ENCODE results near the gene C1QA. TPM values are rescaled to one million over a fixed set of nuclear protein-coding genes. Genes with fewer than 3 reads are reported as not detected.
A peak's percentile ranks its signal among the peaks of the same experiment; 100 is the strongest.
"Not testable (repeated sequence)": the region's sequence is repeated elsewhere in the genome, so short reads cannot be mapped to it uniquely, and the experiment has no call there.

Gene C1QA
- total RNA-seq, 4 donors from 2014 or later: 273 to 435 (median 364) TPM

DNA sequence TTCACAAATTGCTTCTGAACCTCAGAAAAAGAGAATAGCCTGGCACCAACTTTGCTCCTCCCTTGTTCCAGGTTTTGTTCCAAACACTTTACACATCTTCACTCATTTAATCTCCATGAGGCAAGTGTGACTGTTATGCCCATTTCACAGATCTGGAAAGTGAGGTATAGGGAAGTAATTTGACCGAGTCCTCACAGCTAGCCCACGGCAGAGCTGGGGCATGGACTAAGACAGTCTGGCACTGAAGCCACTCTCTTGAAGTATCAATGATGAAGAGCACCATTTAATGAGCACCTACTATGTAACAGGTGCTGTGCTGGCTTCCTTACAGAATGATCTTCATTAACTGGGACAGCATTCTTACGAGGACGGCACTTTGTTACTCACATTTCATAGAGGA, 35.6 kb downstream of the C1QA start:
- no peak for DNase-seq (ENCODE audit: low spot score)
- no peak for ATAC-seq (ENCODE audit: low FRiP score)

DNA sequence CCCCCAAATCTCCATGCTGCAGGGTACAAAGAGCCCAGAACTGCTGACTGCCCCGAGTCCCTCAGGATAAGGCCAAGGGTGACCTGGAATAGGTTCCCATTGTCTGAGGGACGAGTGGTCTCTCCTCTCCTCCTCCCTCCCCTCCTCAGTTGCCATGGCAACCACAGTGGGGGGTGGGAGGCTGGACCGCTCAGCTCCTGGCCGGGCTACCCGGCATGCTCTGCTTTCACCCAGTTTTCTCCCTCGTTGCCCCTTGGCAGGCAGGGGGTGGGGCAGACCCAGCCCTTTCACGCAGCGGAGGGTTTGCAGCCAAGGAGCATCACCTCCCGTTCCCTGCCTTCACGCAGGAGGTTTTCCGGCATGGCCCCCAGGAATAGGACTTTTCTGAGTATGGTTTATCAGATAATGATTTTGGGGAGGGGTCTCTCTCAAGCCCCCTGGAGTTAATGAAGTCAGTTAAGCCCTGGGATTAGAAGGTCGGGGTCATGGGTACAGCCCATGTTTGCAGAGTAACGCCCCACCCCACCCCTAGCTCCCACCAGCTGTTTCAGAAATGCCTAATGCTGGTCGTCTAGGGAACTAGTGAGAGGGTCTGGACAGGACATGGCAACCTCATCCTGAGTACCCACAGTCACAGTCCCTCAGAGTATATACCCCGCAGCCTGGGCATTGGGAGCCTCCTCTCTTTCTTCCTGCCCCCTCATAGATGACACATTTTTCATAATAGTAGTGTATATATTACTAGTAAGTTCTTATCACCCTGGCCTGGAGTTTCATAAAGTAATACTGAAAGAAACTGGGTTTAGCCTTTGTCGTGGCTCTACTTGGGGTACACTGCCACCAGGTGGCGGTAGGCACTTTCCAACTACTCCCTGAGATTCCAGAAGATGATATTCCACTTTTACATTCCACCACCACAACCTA, 37.3 kb downstream of the C1QA start:
- TF ChIP-seq, protein P1, sequence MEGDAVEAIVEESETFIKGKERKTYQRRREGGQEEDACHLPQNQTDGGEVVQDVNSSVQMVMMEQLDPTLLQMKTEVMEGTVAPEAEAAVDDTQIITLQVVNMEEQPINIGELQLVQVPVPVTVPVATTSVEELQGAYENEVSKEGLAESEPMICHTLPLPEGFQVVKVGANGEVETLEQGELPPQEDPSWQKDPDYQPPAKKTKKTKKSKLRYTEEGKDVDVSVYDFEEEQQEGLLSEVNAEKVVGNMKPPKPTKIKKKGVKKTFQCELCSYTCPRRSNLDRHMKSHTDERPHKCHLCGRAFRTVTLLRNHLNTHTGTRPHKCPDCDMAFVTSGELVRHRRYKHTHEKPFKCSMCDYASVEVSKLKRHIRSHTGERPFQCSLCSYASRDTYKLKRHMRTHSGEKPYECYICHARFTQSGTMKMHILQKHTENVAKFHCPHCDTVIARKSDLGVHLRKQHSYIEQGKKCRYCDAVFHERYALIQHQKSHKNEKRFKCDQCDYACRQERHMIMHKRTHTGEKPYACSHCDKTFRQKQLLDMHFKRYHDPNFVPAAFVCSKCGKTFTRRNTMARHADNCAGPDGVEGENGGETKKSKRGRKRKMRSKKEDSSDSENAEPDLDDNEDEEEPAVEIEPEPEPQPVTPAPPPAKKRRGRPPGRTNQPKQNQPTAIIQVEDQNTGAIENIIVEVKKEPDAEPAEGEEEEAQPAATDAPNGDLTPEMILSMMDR (IDR thresholded peaks at IDR 0.05): no peak
- DNase-seq (ENCODE audit: low spot score) (peak; percentile 61), ATAC-seq (ENCODE audit: low FRiP score) (no peak)

More for the DNA sequence above, 35.6 kb downstream of the C1QA start:
- TF ChIP-seq, protein P1 (IDR thresholded peaks at IDR 0.05): no peak

DNA sequence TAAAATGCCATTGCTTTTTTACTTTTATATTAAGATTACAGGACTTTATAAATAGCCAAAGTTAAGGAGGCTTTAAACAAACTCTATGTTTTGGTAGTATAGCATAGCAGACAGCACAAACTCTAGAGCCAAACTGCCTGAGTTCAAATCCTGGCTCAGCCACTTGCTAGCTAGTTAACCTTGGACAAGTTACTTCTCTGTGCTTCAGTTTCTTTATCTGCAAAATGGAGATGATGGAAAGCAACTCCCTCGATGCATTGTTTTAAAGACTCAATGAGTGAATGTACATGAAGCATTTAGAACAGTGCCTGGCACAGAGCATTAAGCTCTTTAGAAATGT, 38.0 kb downstream of the C1QA start:
- TF ChIP-seq, protein P1 (IDR thresholded peaks at IDR 0.05): no peak
- ATAC-seq (ENCODE audit: low FRiP score) (no peak), DNase-seq (ENCODE audit: low spot score) (no peak)

DNA sequence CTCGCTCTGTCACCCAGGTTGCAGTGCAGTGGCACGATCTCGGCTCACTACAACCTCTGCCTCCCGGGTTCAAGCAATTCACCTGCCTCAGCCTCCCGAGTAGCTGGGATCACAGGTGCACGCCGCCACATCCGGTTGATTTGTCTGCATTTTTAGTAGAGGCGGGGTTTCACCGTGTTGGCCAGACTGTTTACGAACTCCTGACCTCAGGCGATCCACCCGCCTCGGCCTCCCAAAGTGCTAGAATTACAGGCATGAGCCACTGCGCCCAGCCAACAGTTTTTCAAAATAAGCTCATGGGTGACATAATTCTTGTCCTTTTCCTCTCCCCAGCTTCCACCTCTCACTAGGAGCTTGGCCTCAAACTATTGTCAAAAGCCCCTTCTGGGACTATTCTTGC, 39.7 kb downstream of the C1QA start:
- not testable (repeated sequence) for DNase-seq (ENCODE audit: low spot score); ATAC-seq (ENCODE audit: low FRiP score)

DNA sequence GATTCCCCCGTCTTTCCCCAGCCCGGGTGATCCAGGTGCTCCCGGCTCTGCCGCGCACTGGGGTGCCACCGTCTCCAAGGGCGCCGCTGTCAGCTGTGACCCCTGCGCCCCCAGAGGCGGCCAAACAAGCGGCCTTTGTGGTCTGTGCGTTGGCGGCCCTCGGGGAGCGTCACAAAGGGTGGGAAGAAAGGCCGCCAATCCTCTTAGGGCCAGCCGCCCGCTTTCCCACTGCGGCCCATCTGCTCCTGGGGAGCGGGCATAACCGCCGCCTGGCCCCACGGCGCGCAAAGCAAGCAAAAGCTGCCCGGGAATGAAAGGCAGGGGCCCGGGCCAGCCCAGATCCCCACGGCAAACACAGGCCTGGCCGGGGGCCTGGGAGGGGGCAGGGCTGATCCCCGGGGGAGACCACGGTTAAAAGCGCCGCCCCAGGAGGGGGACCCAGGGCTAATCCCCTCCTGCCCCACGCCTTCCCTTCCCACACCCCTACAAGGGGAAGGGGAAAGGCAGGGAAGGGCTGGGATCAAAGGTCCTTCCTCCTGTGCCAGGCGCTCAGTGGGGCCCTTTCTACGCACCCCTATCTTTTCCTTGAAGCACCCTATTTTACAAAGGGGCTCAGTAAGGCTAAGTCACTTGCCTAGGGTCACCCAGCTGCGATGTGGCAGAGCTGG, 40.6 kb downstream of the C1QA start:
- DNase-seq (ENCODE audit: low spot score): no peak
- TF ChIP-seq, protein P1 (IDR thresholded peaks at IDR 0.05): no peak
- no peak for ATAC-seq (ENCODE audit: low FRiP score)

DNA sequence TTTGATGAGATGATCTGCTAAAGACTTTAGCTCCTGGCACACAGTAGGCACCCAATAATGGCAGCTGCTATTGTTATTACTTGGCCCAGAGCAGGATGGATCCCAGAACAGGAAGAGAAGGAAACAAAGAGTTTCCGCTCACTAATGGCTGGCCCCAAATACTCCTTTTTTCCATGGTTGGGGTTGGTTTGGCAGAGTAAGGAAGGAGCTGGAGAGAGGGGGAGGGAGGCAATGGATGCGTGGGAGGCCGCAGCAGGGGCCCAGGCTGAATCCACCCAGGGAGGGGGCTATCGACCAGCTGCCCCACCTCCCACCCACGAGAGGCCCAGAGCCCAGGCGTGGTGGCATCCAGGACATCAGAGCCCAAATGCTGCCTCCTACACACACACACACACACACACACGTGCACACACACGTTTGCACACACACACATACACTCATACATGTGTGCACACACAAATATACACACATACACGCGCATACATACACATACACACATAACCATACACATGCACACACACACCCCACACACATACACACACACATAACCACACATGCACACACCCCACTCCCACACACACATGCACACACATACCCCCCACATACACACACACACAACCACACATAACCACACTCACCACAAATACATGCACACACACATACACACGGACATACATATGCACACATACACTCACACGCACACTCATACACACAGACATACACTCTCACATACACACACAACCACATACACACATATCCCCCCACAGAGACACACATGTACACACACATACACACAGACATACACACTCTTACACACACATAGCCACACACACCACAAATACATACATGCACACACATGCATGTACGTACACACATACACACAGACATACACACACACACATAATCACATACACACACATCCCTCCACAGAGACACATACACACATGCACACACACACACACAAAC, 41.8 kb downstream of the C1QA start:
- DNase-seq (ENCODE audit: low spot score) (no peak), ATAC-seq (ENCODE audit: low FRiP score) (no peak)
- TF ChIP-seq, protein P1 (IDR thresholded peaks at IDR 0.05): no peak

DNA sequence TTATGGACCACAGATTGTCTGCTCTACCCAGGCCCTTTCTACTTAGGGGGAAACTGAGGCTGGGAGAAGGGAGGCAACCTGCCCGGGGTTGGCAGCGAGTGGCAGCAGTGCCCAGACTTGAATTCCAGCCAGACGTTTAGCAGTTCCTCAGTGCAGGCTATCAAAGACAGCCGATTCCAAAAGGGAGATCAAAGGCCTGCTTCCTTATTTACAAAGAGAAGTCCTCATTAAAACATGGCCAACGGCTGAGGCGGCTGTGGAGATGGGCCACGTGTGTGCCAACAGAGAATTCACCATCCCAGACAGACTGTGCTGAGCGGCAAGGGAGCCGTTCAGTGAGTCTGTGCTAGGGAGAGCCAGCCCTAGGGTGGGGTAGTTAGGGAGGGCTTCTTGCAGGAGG, 44.3 kb downstream of the C1QA start:
- TF ChIP-seq, protein P1 (IDR thresholded peaks at IDR 0.05): no peak
- ATAC-seq (ENCODE audit: low FRiP score) (no peak), DNase-seq (ENCODE audit: low spot score) (no peak)
